A549 (cell line): Measurements from ENCODE around the gene MAPT.

Experiments used
- CHD2 ChIP-seq: fragments of 150-350 bp; IDR thresholded peaks from 2 replicates; pipeline ENCODE4 v1.6.1; 2014; ENCODE audit warnings: low read length; ENCODE audit not compliant: partially characterized antibody
- PHF8 ChIP-seq: fragments of 200-600 bp; sonication (generic); IDR thresholded peaks from 2 replicates; pipeline ENCODE4 v1.6.1; 2016; ENCODE audit warnings: low read depth, mild to moderate bottlenecking, antibody characterized with exemption, moderate library complexity, borderline replicate concordance
- POLR2A ChIP-seq: IDR thresholded peaks from 2 replicates; pipeline ENCODE4 v1.6.1; 2012; ENCODE audit warnings: mild to moderate bottlenecking, low read length
- POLR2AphosphoS2 ChIP-seq: conservative IDR thresholded peaks from 2 replicates; pipeline ENCODE4 v1.6.1; 2012; ENCODE audit warnings: low read length, improper control_type of control experiment, inconsistent platforms
- RAD21 ChIP-seq, 2 experiments: fragments of >200 bp in 1 of 2; sonication (Bioruptor Twin) in 1 of 2; formaldehyde crosslinking in 1 of 2; IDR thresholded peaks in 1 of 2; conservative IDR thresholded peaks in 1 of 2; 2 replicates in 1 of 2; 3 replicates in 1 of 2; pipeline ENCODE4 v1.6.1; 2012 to 2018; ENCODE audit warnings: inconsistent platforms in 1 of 2
- SREBF2 ChIP-seq: fragments of 450-650 bp; IDR thresholded peaks from 2 replicates; pipeline ENCODE4 v1.6.1; 2014; ENCODE audit warnings: mild to moderate bottlenecking, moderate library complexity
- USF2 ChIP-seq: fragments of 450-650 bp; IDR thresholded peaks from 2 replicates; pipeline ENCODE4 v1.6.1; 2014; ENCODE audit warnings: antibody characterized with exemption
- ZFP36 ChIP-seq: fragments of 450-650 bp; IDR thresholded peaks from 2 replicates; pipeline ENCODE4 v1.6.1; 2014; ENCODE audit warnings: borderline replicate concordance; ENCODE audit not compliant: partially characterized antibody
- TF ChIP-seq, protein P1 (sequence below): fragments of >200 bp; sonication (Bioruptor Twin); formaldehyde crosslinking; IDR thresholded peaks from 3 replicates; pipeline ENCODE4 v1.5.1; 2016
- TF ChIP-seq, protein P2 (sequence below): IDR thresholded peaks from 2 replicates; pipeline ENCODE4 v1.6.1; 2012

- no peak for TF ChIP-seq POLR2A
- TF ChIP-seq, protein P1, sequence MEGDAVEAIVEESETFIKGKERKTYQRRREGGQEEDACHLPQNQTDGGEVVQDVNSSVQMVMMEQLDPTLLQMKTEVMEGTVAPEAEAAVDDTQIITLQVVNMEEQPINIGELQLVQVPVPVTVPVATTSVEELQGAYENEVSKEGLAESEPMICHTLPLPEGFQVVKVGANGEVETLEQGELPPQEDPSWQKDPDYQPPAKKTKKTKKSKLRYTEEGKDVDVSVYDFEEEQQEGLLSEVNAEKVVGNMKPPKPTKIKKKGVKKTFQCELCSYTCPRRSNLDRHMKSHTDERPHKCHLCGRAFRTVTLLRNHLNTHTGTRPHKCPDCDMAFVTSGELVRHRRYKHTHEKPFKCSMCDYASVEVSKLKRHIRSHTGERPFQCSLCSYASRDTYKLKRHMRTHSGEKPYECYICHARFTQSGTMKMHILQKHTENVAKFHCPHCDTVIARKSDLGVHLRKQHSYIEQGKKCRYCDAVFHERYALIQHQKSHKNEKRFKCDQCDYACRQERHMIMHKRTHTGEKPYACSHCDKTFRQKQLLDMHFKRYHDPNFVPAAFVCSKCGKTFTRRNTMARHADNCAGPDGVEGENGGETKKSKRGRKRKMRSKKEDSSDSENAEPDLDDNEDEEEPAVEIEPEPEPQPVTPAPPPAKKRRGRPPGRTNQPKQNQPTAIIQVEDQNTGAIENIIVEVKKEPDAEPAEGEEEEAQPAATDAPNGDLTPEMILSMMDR: no peak
- TF ChIP-seq ZFP36: no peak
- TF ChIP-seq, protein P2, sequence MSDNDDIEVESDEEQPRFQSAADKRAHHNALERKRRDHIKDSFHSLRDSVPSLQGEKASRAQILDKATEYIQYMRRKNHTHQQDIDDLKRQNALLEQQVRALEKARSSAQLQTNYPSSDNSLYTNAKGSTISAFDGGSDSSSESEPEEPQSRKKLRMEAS: no peak
- no peak for TF ChIP-seq SREBF2
- TF ChIP-seq RAD21 (conservative IDR thresholded peaks at IDR 0.05 in 1 of 2, IDR thresholded peaks at IDR 0.05 in 1 of 2): no peak
- no peak for TF ChIP-seq PHF8
- TF ChIP-seq CHD2: no peak
- no peak for TF ChIP-seq USF2
- no peak for TF ChIP-seq POLR2AphosphoS2
Observed at GRCh38 chr17:45908935-45909334, 14.6 kb downstream of the MAPT start.
